Muscle of leg (tissue), 16 donors: ENCODE measurements around the gene TIAM2. TPM values are rescaled to one million over a fixed set of nuclear protein-coding genes. Genes with fewer than 3 reads are reported as not detected.

Experiments used
- DNase-seq: peaks from one replicate; pipeline ENCODE4 v3.0.0; 2013
- H3K27ac ChIP-seq: one replicate; pipeline ENCODE4 v1.5.1; 2013; ENCODE audit warnings: mild to moderate bottlenecking, low read length, control low read depth
- H3K27me3 ChIP-seq: one replicate; pipeline ENCODE4 v1.6.1; 2013; ENCODE audit warnings: low read length; ENCODE audit not compliant: control insufficient read depth, insufficient read depth
- H3K36me3 ChIP-seq: one replicate; pipeline ENCODE4 v1.6.1; 2013; ENCODE audit warnings: low read length; ENCODE audit not compliant: control insufficient read depth, insufficient read depth
- H3K4me1 ChIP-seq: one replicate; pipeline ENCODE4 v1.6.1; 2013; ENCODE audit warnings: low read length; ENCODE audit not compliant: control insufficient read depth, insufficient read depth
- H3K4me3 ChIP-seq: one replicate; pipeline ENCODE4 v1.5.1; 2013; ENCODE audit warnings: low read length, control low read depth
- H3K9me3 ChIP-seq: replicated peaks from 2 replicates; pipeline ENCODE4 v1.6.1; 2013; ENCODE audit warnings: low read depth, low read length; ENCODE audit not compliant: control insufficient read depth
- WGBS: methylation state at CpG from one replicate; pipeline ENCODE4 v1.1.5; 2013; ENCODE audit warnings: missing lambda C conversion rate; ENCODE audit not compliant: insufficient coverage; 5-methylcytosine and 5-hydroxymethylcytosine counted together
- long read RNA-seq, 11 donors: transcript quantifications; one replicate each; lab custom pipeline, GENCODE V29; 2026
- polyA plus RNA-seq, 8 donors: library from polyadenylated mRNA; unstranded; fragments of 120-200 nt; gene quantifications; one replicate each; pipeline versions ENCODE4 v1.2.1 to v1.2.3, GENCODE V29; 2013; ENCODE audit warnings: inconsistent platforms in 1 of 8, low replicate concordance in 1 of 8; ENCODE audit not compliant: insufficient read length in 8 of 8, insufficient read depth in 1 of 8
- total RNA-seq: library from RNA; stranded (reverse); fragments of 120-200 nt; gene quantifications from one replicate; pipeline ENCODE4 v1.2.4, GENCODE V29; 2013

The TIAM2 gene
- total RNA-seq (13.7 TPM), polyA plus RNA-seq (10 to 100 TPM; 11.3 to 16.7 (median 13.0) TPM)
- long read RNA-seq, donor 1: 0 reads
- long read RNA-seq, donor 2: 0 reads
- long read RNA-seq, donor 3: 0 reads
- long read RNA-seq, donor 4: 0 reads
- long read RNA-seq, donor 5, partial matches to known transcripts: 0 of 5 reads
- long read RNA-seq, donor 5, other reads (novel, unspliced or antisense): 0 of 5 reads
- long read RNA-seq, donor 6, partial matches to known transcripts: 0 of 2 reads
- long read RNA-seq, donor 6, other reads (novel, unspliced or antisense): 0 of 2 reads
- long read RNA-seq, donor 7, partial matches to known transcripts: 18 of 18 reads
- long read RNA-seq, donor 7, other reads (novel, unspliced or antisense): 0 of 18 reads
- long read RNA-seq, donor 8, partial matches to known transcripts: 0 of 3 reads
- long read RNA-seq, donor 8, other reads (novel, unspliced or antisense): 0 of 3 reads
- long read RNA-seq, donor 9, partial matches to known transcripts: 0 of 7 reads
- long read RNA-seq, donor 9, other reads (novel, unspliced or antisense): 7 of 7 reads
- long read RNA-seq, donor 10, partial matches to known transcripts: 0 of 2 reads
- long read RNA-seq, donor 10, other reads (novel, unspliced or antisense): 0 of 2 reads
- long read RNA-seq, donor 11: 0 reads

DNA sequence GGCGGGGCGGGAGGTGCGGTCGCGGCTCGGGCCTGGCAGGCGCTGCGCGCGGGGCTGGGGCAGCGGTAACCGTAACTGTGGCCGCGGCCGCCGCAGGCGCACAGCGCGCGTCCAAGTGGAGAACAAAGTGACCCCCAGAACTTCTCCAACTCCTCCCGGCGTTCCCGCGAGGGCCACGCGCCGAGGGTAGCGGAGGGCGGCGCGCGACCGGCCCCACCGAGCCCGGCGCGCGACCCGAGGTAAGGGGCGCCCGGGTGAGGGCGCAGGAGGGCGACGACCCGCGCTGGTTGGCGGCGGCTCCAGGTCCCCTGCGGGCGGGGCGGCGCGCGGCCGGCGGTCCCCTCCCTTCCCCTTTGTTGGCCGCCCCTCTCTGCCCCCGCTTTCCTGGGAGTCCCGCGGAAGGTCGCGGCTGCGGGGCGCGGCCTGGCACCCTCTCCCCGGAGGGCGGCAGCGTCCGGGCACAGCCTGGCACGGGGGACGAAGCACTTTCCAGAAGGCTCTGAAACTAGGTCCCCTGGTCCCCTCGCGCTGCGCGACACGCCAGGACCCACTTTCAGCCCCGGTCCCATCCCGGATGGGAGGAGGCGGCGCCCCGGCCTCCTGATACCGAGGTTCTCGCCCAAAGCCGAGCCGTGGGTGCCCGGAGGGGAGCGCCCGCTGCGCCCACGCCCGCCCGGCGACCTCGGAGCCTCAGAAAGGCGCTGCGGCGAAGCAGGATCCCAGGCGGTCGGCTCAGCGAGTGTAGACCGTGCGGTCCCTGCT lies at the start of gene TIAM2:
Gene TIAM2, plus strand, starts transcription at position 62 of the 762 bp plus-strand sequence. CDS start 133,909 bp downstream, outside the sequence.
- DNase-seq: peak; percentile 59
- Histone ChIP-seq H3K4me3 (peak within 1 kb of the TSS; percentile 80), H3K36me3 (no peaks in the 10 kb centered on the region), H3K9me3 (no peaks in the 10 kb centered on the region), H3K27ac (no peak within 1 kb of the TSS), H3K4me1 (no peaks in the 10 kb centered on the region), H3K27me3 (peaks cover 23% of the 10 kb centered on the region)
- WGBS: under 1% methylated on average over 102 of the region's 102 CpGs

DNA sequence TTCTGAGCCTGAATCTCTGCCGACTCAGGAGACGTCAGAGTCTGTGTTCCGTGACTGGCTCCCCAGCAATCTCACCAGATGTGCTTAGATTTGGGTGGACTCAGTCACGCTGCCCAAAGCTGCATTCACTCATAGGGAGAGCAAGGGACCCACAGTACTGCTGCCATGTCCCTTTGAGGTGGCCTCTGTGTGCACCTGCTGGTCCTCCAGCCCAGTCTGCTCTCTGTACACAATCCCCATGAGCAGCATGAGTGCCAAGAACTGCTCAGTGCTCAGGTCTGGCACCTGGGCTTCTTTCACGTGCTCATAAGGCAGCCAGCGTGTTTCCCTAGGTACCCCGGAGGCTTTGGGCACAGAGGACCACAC lies 44.2 kb upstream of the TIAM2 start:
- no peak for DNase-seq
- Histone ChIP-seq H3K27me3 (no peaks in the 10 kb centered on the region), H3K27ac (no peak overlapping the region), H3K4me3 (no peak overlapping the region), H3K9me3 (no peaks in the 10 kb centered on the region), H3K4me1 (no peaks in the 10 kb centered on the region), H3K36me3 (peaks cover 18% of the 10 kb centered on the region)
- 88% methylated on average over 7 of the region's 7 CpGs for WGBS

DNA sequence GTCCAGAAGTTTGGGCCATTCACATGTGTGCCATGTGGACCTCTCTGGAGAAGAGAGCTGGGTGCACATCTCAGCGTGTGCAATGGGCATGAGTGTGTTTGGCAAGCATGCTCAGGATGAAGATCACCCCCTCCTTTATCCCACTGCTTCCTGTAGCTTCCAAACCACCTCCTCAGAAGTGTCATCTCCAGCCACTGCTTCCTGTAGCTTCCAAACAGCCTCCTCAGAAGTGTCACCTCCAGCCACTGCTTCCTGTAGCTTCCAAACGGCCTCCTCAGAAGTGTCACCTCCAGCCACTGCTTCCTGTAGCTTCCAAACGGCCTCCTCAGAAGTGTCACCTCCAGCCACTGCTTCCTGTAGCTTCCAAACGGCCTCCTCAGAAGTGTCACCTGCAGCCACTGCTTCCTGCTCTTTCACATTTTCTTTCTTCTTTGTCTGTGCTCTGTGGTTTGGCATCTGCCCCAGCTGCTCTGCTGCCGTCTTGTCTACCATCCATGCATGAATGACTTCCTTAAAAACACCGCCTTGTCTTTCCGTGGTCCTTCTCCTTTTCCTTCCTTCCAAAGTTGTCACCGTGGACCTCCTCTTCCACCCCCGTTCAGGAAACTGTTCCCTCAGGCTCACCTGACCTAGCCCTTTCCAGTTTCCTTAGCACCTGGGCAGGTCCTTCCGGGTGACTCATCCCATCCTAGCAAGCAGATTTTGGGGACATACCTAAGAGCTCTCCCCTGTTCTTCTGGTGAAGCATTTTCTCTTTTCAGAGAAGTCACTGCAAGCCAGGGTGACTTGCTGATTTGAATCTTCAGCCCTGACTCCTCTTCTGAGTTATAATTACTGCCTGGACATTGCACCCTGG lies 43.5 kb upstream of the TIAM2 start:
- WGBS: 81% methylated on average over 7 of the region's 10 CpGs
- no peak for DNase-seq
- Histone ChIP-seq H3K27me3 (no peaks in the 10 kb centered on the region), H3K9me3 (no peaks in the 10 kb centered on the region), H3K4me3 (no peak overlapping the region), H3K27ac (no peak overlapping the region), H3K4me1 (no peaks in the 10 kb centered on the region), H3K36me3 (peaks cover 18% of the 10 kb centered on the region)

DNA sequence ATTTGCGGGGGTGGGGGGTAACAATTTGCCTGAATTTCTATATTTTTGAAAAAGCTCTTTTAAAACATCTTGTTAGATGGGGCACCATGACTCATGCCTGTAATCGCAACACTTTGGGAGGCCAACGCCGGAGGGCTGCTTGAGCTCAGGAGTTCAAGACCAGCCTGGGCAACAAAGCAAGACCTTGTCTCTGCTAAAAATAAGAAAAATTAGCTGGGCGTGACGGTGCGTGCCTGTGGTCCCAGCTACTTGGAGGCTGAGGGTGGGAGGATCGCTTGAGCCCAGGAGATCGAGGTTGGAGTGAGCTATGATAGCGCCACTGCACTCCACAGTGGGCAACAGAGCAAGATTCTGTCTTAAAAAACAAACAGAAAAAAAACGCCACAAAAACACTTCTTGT lies 41.5 kb upstream of the TIAM2 start:
- no peaks in the 10 kb centered on the region for H3K27me3 ChIP-seq
- H3K36me3 ChIP-seq: peaks cover 18% of the 10 kb centered on the region
- no peak overlapping the region for H3K4me3 ChIP-seq
- 98% methylated on average over 7 of the region's 11 CpGs for WGBS
- H3K4me1 ChIP-seq: no peaks in the 10 kb centered on the region
- H3K27ac ChIP-seq: no peak overlapping the region
- no peaks in the 10 kb centered on the region for H3K9me3 ChIP-seq
- DNase-seq: no peak

DNA sequence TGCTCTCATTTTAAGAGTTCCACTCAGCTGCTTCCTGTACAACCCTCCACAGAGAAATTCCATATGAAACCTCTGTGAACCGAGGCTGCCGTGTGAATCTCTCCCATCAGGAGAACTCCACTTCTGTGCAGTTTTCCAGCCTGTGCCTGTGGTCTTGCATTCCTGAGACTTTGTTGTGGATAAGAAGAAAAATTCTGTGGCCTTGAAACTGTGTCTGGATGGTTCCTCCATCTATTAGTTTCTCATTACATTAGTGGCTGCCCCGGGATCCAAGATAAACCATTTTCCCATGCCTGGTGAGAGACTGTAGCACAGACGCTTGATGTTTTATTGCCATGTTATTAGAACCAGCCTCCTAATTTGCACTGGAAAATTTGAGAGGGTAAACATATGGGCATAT lies 40.8 kb upstream of the TIAM2 start:
- Histone ChIP-seq H3K4me3 (no peak overlapping the region), H3K27ac (no peak overlapping the region), H3K9me3 (no peaks in the 10 kb centered on the region), H3K27me3 (no peaks in the 10 kb centered on the region), H3K4me1 (no peaks in the 10 kb centered on the region), H3K36me3 (peaks cover 18% of the 10 kb centered on the region)
- no peak for DNase-seq
- WGBS: no CpG with 5 or more reads among the region's 4 CpGs

DNA sequence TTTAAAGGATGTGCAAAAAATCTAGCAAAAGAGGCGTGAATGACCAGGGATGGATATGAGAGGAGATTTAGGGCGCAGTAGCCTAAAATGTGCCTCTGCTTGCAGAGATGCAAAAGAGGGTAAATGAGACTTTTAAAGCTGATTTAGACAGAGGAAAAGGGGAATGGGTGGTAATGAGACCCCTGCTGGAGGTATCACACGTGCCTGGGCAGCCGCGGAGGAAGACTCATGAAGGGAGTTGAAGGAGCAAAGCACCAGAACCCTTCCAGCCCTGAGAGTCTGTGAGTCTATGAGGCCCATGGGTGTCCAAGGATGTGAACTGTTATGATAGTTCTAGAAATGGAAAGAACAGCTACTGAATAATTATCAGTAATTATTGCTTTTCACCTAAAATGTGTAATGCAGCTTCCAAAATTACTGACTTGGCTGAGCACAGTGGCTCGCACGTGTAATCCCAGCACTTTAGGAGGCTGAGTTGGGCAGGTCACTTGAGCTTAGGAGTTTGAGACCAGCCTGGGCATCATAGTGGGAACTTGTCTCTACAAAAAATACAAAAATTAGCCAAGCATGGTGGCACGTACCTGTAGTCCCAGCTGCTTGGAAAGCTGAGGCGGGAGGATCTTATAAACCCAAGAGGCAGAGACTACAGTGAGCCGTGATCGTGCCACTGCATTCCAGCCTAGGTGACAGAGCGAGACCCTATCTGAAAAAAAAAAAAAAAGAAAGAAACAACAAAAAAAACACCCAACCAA lies 38.2 kb upstream of the TIAM2 start:
- no peaks in the 10 kb centered on the region for H3K27me3 ChIP-seq
- no peaks in the 10 kb centered on the region for H3K4me1 ChIP-seq
- no peak overlapping the region for H3K4me3 ChIP-seq
- no peaks in the 10 kb centered on the region for H3K9me3 ChIP-seq
- no peak overlapping the region for H3K27ac ChIP-seq
- WGBS: 70% methylated on average over 7 of the region's 12 CpGs
- H3K36me3 ChIP-seq: peaks cover 3% of the 10 kb centered on the region
- no peak for DNase-seq

DNA sequence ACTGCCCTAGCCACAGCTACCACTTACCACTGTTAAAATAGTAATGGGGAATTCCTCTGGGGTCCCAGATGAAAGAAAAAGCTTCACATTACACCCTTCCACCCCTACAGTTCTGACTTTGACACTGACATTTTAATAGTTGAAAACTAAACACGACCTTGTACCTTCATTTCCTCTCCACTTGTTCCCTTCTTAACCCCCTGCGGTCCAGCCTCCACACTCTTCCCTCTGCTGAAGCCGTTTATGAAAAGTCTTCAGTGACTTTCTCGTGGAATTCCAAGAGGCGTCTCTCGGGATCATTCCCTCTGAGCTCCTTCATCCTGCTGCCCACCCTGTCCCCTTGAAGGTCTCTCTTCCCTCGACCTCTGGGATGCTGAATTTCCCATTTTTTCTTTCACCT lies 36.6 kb upstream of the TIAM2 start:
- WGBS: 51% methylated on average over 7 of the region's 7 CpGs
- Histone ChIP-seq H3K27me3 (no peaks in the 10 kb centered on the region), H3K36me3 (no peaks in the 10 kb centered on the region), H3K4me1 (no peaks in the 10 kb centered on the region), H3K27ac (no peak overlapping the region), H3K4me3 (no peak overlapping the region), H3K9me3 (no peaks in the 10 kb centered on the region)
- no peak for DNase-seq

DNA sequence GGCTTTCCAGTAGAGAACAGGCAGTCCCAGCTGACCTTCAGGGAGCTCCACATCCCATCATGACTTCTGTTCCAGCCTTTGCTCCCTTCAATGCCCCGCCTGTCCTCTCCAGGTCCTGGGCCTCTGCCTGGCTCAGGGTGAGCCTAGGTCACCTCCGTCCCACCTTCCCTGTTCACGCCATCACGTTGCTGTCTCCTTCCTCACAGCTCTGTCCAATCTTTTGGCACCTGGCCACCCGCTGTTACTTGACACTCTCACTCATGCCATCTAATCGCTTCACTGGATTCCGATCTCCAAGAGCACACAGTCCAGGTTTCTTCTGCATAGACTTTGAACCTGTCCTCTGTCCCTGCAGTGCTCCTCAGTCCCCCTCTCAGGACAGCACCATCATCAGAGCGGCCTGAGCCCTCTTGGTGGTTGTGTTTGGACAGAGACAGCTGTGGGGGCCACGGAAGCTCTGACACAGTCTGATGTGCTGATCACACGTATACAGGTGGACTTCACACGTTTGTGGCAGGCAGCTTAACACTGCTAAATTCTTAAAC lies 34.7 kb upstream of the TIAM2 start:
- Histone ChIP-seq H3K27me3 (no peaks in the 10 kb centered on the region), H3K9me3 (no peaks in the 10 kb centered on the region), H3K36me3 (no peaks in the 10 kb centered on the region), H3K4me1 (no peaks in the 10 kb centered on the region), H3K4me3 (no peak overlapping the region), H3K27ac (no peak overlapping the region)
- DNase-seq: no peak
- WGBS: 80% methylated on average over 7 of the region's 11 CpGs
